NAMALWA (cell line): ENCODE measurements around the gene INO80B.
"Not testable (repeated sequence)": the region's sequence is repeated elsewhere in the genome, so short reads cannot be mapped to it uniquely, and the experiment has no call there.

Experiments
- DNase-seq: peaks from one replicate; pipeline ENCODE4 v3.0.0-alpha.2; 2015; ENCODE audit warnings: low spot score

The INO80B gene

DNA sequence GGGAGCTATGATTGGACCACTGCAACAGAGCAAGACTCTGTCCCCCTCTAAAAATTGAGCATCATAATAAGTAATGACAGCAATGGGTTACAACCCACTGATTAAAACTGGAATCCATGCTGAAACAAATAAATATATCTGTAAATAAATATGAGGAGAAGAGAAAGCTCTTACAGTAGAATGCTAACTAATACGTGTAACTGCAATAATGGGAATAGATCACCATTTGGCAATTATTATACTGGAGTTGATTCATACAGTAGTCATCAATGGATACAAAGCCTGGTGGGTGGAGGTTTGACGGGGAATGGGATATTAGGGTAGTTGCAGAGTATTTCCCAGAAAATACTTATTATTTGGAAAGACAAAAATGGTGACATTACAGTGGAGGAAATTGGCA lies 6.1 kb upstream of the INO80B start:
- DNase-seq = no peak

DNA sequence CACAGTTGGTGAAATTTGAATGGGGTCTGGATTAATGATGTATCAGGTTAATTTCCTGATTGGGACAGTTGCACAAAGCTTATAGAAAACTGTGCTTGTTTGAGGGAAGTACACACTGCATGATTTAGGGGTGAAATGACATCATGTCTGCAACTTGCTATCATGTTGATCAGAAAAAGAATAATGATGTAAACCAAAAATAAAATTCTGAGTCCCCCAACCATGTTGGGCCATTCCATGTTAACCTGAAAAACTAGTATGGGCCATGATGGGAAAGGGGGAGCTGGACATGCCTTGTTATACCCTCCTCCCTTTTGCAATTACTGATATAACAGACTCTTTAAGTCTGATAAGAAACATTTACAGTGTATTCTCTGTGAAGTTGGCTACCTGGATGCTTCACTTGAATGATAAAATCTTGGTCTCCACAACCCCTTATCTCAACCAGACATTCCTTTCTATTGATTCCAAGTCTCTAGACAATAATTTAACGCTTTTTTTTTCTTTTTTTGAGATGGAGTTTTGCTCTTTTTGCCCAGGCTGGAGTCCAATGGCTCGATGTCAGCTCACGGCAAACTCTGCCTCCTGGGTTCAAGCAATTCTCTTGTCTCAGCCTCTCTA lies 4.2 kb upstream of the INO80B start:
- DNase-seq = no peak

DNA sequence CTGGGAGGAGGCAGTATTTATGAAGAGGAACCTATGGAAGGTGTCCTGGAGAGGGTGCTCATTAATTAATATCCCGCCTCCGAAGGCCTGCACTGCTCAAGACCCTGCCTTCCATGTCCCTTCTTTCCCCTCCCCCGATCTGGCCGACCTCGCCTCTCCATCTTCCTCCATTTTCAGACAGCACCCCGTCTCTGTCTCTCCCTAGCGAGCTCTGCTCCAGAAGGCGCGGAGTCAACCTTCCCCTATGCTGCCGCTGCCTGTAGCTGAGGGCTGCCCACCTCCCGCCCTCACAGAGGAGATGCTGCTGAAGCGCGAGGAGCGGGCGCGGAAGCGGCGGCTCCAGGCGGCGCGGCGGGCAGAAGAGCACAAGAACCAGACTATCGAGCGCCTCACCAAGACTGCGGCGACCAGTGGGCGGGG lies 2.3 kb downstream of the INO80B start:
- DNase-seq = no peak

DNA sequence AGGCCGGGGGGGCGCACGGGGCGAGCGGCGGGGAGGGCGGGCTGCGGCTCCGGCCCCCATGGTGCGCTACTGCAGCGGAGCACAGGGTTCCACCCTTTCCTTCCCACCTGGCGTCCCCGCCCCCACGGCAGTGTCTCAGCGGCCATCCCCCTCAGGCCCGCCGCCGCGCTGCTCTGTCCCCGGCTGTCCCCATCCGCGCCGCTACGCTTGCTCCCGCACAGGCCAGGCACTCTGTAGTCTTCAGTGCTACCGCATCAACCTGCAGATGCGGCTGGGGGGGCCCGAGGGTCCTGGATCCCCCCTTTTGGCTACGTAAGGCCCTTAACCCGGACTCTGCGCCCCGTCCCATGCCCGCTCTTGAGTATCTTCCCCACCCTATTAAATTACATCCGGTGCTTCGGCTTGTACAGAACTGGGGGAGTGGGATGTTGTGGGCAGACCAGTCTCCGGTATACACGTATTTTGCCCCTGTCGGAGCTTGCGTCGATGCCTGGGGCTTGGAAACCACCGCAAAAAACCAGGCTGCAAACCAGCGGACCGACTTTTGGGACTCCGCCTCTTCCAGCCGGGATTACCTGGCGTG lies 2.8 kb downstream of the INO80B start:
- peak; percentile 84 for DNase-seq

DNA sequence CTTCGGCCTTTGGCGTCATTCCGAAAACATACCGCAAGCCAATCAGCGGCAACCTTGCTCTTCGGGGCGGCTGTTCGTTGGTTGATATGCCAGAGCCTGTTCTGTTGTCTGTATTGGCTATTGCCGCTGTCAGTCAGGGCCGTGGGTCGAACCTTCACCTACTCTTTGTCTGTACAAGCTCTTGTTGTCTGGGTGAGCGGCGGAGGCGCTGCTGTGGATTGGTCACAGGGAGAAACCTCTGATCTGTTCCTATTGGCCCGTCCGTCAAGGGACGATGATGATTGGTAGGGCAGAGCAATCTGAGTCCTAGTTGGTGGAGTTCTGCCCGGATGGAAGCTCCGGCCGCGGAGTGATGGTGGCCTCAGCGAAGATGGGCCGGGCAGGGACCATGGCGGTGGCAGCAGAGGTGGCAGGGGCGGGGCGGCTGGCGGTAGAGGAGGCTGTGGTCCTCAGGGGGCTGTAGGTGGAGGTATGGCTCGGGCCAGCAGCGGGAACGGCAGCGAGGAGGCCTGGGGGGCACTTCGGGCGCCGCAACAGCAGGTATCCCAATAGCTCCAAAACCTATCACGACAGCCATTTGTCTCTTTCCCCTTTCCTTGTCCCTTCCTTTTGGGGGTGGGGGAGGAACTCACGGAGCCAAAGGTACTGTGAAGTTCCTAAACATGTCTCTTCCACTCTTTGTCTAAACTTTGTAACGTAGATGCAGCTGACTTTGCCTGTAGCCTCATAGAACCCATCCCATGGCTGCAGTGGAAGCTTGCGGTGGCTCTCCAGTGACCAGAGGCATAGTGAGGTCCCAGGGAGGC lies 3.4 kb downstream of the INO80B start, which contains the start of gene WBP1:
TSS of gene WBP1 (plus strand) at position 307 of the 806 bp plus-strand sequence. CDS start at position 472, 165 bp downstream.
- DNase-seq = peak; percentile 100

DNA sequence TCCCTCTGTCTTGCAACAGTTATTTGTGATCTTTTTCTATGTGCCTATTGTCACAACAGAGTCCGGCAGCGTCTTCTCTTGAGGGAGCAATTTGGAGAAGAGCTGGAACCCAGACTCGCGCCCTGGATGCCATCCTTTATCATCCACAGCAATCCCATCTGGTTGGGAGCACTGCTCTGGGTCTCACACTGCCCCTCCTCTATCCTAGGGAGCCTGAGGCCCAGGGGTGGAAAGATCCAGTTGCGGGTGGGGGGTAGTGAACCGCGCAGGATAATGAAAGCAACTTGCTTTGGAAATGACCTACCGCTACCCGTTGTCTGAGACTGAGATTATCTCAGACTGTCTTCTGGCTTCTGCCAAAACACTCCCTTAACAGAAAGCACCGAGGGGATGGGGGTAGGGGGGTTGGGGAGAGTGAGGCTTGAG lies 4.1 kb downstream of the INO80B start:
- DNase-seq = no peak

DNA sequence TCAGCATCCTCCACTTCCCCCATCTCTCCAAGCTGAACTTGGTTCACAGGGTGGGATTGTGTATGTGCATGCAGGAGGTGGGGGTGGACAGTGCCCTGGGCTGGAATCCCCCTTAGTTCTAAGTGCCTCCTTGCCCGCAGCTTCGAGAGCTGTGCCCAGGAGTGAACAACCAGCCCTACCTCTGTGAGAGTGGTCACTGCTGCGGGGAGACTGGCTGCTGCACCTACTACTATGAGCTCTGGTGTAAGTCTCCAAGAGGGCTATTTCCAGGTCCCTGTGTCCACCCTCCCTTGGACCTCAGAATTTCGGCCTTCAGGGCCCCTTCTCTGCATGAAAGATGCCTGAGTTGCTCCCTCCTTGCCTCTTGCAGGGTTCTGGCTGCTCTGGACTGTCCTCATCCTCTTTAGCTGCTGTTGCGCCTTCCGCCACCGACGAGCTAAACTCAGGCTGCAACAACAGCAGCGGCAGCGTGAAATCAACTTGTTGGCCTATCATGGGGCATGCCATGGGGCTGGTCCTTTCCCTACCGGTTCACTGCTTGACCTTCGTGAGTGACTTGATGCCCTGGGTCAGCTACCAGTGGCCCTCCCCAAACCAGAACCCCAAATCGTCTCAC lies 4.7 kb downstream of the INO80B start:
- DNase-seq = not testable (repeated sequence)

DNA sequence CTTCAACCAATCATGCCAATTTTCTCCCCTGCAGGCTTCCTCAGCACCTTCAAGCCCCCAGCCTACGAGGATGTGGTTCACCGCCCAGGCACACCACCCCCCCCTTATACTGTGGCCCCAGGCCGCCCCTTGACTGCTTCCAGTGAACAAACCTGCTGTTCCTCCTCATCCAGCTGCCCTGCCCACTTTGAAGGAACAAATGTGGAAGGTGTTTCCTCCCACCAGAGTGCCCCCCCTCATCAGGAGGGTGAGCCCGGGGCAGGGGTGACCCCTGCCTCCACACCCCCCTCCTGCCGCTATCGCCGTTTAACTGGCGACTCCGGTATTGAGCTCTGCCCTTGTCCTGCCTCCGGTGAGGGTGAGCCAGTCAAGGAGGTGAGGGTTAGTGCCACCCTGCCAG lies 5.3 kb downstream of the INO80B start:
- not testable (repeated sequence) for DNase-seq

DNA sequence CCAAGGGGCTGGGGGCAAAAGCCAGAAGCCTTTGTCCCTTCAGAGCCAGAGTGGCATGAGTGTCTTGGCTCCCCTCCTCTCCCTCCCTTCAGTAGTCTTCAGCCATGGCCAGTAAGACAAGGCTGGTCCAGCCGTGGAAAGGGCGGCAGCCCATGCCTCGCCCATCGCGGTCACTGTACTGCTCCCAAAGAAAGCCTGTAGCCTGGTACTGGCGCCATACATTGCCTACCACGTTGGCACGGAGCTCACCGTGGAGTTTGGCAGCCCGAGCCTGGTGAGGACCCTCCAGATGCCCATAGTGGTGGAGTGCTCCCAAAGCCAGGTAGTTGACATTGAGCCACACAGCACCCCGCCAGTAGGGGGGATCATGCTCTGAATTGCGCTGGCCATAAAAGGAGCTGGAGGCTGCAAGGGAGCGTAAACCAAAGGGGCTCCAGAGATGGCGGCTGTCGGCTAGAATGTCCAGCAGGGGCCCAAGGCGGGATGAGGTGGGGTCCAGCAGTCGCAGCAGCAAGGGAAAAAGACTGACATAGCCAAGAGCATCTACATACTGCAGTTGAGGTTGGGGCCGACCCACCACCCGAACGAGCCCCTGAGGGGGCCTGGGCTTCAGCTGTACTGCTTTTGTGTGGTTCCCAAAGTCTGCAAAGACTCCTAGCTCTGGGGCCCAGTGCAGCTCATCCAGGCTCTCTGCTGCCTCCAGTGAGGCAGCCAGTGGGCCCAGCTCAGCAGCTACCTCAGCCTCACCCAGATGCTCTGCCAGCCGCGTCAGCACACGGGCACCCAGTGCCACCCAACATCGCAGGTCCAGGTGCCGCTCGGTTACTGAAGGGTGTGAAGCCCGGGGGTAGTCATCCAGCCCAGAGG lies 6.5 kb downstream of the INO80B start:
- DNase-seq = peak; percentile 55

DNA sequence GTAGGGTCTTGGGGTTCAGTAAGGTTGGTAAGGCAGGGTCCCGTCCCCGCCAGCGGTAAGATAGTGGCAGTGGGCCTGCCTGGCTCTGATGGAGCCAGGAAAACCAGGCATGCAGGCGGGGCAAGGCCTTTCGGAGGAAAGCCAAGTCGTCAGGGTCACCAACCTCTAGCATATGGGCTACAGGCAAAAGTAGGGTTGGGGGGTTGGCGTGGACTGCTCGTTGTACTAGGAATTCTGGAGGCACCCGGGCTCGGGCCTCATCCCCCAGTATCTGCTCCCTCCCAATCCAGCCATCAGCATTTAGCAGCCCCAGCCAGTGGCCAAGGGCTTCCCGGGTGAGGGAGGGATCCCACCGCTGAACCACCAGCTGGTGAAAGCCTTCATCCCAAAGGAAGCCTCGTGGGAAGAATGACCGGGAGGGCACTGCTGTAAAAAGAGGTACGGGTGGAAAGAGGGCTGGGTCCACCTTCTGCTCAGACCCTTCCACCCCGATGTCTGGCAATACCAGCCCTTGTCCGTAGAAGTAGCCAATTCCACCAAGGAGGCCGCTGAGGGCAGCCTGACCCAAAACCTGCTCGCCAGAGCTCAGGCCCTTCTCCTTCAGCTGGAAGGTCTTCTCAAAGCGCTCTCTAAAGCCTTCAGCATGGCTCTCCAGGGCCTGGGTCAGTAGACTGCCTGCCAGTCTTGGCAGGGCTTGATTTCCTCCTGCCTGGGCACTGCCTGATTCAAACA lies 7.3 kb downstream of the INO80B start:
- no peak for DNase-seq

DNA sequence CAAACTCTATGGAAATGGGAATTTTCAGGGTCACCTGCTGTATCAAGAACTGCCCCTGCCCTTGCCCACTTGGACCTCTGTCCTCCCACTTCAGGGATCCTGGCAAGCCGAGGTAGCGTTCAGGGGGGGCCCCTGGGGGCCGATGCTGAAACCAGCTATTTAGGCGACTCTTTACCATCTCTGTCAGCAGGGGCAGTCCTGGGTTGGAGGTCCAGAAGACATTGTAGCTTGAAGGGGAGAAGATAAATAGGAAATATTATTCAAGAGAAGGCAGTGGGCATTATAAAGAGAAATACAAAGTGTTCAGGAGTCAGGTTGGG lies 7.9 kb downstream of the INO80B start:
- no peak for DNase-seq

DNA sequence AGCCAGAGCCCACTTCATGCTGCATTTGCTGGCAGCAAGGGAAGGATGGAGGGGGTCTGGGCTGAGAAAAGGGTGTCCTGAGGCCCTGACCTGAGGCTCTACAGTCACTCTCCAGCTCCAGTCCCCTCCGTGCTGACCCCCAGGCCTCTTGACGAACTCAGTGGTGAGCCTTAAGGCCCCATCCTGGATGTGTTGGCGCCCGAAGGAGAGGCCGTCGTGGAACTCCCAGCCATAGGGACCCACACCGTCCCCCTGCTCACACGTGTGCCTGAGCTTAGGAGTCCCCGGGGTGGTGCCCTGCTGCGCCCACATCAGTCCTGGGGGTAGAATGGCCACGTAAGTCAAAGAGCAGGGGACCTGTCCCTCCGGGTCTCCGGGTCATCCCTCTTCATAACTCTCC lies 9.5 kb downstream of the INO80B start:
- no peak for DNase-seq

DNA sequence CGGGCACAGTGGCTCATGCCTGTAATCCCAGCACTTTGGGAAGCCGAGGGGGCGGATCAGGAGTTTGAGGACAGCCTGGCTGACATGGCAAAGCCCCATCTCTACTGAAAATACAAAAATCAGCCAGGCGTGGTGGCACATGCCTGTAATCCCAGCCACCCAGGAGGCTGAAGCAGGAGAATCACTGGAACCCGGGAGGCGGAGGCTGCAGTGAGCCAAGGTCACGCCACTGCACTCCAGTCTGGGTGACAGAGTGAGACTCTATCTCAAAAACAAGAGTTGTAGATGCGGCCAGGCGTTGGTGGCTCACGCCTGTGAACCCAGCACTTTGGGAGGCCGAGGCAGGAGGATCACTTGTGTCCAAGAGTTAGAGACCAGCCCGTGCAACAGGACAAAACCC lies 15.9 kb downstream of the INO80B start:
- DNase-seq = not testable (repeated sequence)

DNA sequence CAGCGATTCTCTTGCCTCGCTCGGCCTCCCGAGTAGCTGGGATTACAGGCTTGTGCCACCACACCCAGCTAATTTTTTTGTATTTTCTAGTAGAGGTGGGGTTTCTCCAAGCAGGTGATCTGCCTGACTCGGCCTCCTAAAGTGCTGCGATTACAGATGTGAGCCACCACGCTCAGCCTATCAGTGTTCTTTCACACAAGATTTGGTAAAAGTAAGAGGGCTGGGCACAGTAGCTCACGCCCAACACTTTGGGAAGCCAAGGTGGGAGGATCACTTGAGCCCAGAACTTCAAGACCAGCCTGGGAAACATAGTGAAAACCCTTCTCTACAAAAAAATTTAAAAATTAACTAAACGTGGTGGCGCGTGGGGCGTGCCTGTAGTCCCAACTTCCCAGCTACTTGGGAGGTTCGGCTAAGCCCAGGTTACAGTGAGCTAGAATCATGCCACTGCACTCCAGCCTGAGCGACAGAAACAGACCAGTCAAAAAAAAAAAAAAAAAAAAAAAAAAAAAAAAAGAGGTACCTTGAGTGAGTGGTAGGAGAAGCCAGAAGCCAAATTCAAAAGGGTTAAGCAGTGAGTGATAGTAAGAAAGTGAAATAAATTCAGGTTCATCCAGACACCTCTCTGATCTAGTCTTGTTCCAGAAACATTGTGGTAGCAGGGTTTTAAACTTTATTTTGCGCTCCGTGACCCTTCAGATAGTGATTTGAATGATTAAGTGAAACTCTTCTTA lies 16.6 kb downstream of the INO80B start:
- no peak for DNase-seq

DNA sequence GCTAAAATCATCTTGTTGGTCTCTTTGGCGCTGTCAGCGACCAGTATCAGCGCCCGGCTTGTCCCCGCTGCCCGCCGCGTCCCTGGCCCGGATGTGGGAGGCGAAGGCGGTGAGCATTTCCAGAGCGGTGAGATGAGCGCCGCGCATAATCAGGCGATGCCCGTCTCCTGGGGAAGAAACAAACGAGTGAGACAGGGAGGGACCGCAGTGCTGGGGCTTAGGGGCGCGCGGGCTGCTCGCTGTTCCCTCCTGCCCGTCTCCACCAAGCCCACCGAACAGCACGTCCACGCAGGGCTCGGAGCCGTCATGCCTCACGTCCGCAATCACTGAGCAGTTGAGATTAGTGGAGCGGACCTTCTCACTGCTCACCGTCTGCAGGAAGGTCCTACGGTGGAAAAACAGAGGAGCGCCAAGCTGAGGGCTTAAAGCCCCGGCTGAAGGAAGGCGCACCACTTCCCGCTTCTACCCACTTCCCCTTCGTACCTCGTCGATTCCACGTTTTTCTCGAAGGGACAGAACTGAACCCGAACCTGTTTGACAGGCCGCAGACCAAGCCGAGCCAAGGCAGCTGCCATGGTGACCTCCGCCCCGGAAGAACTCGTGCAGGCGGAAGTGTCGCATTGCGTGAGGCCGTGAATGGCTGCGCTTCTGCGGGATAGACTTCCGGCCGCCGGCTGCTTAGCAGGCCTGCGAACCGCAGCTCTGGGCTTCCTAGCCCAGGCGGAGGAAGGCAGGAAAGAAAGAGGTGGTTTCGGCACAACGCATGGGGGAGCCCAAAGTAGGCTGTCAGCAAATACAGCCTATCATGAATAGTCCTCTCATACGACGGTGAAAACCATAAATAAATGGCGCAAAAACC lies 17.4 kb downstream of the INO80B start, which contains the start of gene MRPL53:
TSS of gene MRPL53 (minus strand) at position 595 of the 859 bp plus-strand sequence. CDS start at position 575, 20 bp downstream.
- peak; percentile 97 for DNase-seq

DNA sequence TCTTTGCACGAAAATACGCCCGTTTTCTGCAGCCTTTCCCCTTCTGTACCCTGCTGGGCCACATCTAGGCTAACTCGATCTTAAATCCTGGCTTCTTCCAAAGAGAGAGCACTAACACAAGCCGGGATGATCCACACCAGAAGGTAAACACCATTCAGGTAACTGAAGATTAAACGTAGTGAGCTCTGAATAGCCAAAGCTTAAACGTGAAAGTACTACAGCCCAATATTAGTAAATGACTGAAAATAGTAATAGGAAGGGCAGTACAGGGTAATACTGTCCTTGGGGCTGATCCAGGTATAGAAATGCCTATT lies 18.0 kb downstream of the INO80B start:
- no peak for DNase-seq

DNA sequence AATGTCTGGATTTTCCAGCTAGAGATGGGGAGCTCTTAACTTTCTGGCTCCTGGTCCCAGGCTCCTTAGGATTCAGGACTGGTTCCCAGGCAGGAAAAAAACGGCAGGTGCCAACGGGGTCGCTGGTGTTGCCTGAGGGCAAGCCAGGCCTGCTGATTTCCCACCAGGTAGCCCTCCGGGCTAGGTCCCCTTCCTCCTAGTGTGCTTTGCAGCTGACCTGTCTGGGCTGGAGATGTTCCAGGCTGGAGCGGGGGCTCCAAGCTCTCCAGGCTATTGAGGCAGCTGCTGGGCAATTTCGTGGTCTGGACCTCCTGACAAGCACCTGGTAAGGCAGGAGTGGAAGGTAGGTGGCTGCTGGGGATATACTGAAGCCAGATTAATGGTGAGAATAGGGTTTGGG lies 19.6 kb downstream of the INO80B start:
- DNase-seq = no peak

DNA sequence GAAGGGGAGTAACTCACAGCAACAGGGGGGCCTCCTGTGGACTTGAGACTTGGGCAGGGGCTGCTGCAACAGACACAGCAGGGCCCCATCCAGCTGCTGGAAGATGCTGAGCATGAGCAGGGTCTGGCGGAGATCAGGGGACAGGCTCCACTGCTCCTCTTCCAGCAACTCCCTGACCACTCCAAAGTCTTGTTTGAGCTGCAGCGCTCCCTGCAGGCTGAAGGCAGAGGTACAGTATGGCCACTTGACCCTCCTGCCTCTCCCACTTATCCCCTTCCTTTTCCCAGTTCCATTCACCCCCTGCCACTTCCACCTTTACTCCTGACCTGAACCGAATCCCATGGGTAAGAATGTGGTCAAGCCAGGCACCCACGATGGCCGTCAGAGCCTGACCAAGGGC lies 20.0 kb downstream of the INO80B start:
- DNase-seq = no peak

DNA sequence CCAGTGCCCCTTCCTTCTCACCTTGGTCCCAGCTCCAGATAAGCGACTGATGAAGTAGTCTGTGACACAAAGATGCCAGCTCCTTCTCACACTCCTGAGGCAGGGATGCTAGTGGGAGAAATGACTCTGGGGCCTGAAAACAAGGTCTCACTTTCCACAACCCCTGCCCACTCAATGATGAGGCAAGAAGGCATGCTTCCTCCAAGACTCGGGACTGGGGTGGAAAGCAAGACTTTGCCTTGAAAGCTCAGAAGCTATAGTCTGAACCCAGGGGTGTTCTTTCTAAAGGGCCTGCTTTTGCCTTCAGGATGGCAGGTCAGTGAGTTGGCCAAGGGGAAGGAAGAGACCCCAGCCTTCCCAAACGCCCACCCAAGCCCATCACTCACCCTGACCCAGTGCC lies 26.5 kb downstream of the INO80B start:
- DNase-seq = no peak
